ENCODE data around the gene CPED1. TPM values are rescaled to one million over a fixed set of nuclear protein-coding genes. Genes with fewer than 3 reads are reported as not detected.

The CPED1 gene
- polyA plus RNA-seq, 1 donor from 2014 or later, result not detected

- Histone ChIP-seq H3K36me3 (ENCODE audit: insufficient read depth, low read length) (no peaks in the 10 kb centered on the region), H4K20me1 (ENCODE audit: insufficient read depth) (no peaks in the 10 kb centered on the region), H2AFZ (ENCODE audit: low read depth, low read length) (no peak overlapping the region), H3K9me3 (ENCODE audit: low read length) (no peaks in the 10 kb centered on the region), H3K27me3 (ENCODE audit: insufficient read depth, low read depth, low read length) (no peaks in the 10 kb centered on the region), H3K4me2 (ENCODE audit: low read length) (no peak overlapping the region), H3K27ac (ENCODE audit: low read length) (no peak overlapping the region), H3F3A (ENCODE audit: insufficient read depth, low read length, poor library complexity, severe bottlenecking) (no peaks in the 10 kb centered on the region), H3K9me2 (ENCODE audit: insufficient read depth, low read length) (no peaks in the 10 kb centered on the region), H3K79me2 (replicated peaks; ENCODE audit: insufficient read depth, low read length) (no peaks in the 10 kb centered on the region), H3K4me3 (ENCODE audit: low read length) (no peak overlapping the region), H3K9ac (ENCODE audit: low read length) (no peak overlapping the region)
- no peak for TF ChIP-seq POLR2AphosphoS5 (IDR thresholded peaks at IDR 0.05)
- no peak for TF ChIP-seq RAD21 (conservative IDR thresholded peaks at IDR 0.05)
- no peak for TF ChIP-seq EP300 (conservative IDR thresholded peaks at IDR 0.05; ENCODE audit: poor library complexity, severe bottlenecking)
- no peak for TF ChIP-seq EZH2 (IDR thresholded peaks at IDR 0.05; ENCODE audit: borderline replicate concordance, insufficient read depth, low read length, poor library complexity, severe bottlenecking)
- TF ChIP-seq TAF1 (IDR thresholded peaks at IDR 0.05; ENCODE audit: low read depth), result no peak
- TF ChIP-seq REST (IDR thresholded peaks at IDR 0.05; ENCODE audit: borderline replicate concordance), result no peak
- TF ChIP-seq, protein P1, sequence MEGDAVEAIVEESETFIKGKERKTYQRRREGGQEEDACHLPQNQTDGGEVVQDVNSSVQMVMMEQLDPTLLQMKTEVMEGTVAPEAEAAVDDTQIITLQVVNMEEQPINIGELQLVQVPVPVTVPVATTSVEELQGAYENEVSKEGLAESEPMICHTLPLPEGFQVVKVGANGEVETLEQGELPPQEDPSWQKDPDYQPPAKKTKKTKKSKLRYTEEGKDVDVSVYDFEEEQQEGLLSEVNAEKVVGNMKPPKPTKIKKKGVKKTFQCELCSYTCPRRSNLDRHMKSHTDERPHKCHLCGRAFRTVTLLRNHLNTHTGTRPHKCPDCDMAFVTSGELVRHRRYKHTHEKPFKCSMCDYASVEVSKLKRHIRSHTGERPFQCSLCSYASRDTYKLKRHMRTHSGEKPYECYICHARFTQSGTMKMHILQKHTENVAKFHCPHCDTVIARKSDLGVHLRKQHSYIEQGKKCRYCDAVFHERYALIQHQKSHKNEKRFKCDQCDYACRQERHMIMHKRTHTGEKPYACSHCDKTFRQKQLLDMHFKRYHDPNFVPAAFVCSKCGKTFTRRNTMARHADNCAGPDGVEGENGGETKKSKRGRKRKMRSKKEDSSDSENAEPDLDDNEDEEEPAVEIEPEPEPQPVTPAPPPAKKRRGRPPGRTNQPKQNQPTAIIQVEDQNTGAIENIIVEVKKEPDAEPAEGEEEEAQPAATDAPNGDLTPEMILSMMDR (IDR thresholded peaks at IDR 0.05; ENCODE audit: poor library complexity, severe bottlenecking), result no peak
- TF ChIP-seq MXI1 (conservative IDR thresholded peaks at IDR 0.05; ENCODE audit: poor library complexity, severe bottlenecking), result no peak
- TF ChIP-seq SMC3 (conservative IDR thresholded peaks at IDR 0.05; ENCODE audit: poor library complexity), result no peak
These were observed 20.3 kb downstream of the CPED1 start for GRCh38 chr7:121008816-121009215.

GRCh38 chr7:121011401-121011800, 22.9 kb downstream of the CPED1 start:
- Histone ChIP-seq H4K20me1 (ENCODE audit: insufficient read depth) (no peaks in the 10 kb centered on the region), H3K9me2 (ENCODE audit: insufficient read depth, low read length) (no peaks in the 10 kb centered on the region), H3K79me2 (replicated peaks; ENCODE audit: insufficient read depth, low read length) (no peaks in the 10 kb centered on the region), H3F3A (ENCODE audit: insufficient read depth, low read length, poor library complexity, severe bottlenecking) (no peaks in the 10 kb centered on the region), H2AFZ (ENCODE audit: low read depth, low read length) (no peak overlapping the region), H3K9ac (ENCODE audit: low read length) (no peak overlapping the region), H3K36me3 (ENCODE audit: insufficient read depth, low read length) (no peaks in the 10 kb centered on the region), H3K27me3 (ENCODE audit: insufficient read depth, low read depth, low read length) (no peaks in the 10 kb centered on the region), H3K27ac (ENCODE audit: low read length) (no peak overlapping the region), H3K4me2 (ENCODE audit: low read length) (no peak overlapping the region), H3K9me3 (ENCODE audit: low read length) (no peaks in the 10 kb centered on the region), H3K4me3 (ENCODE audit: low read length) (no peak overlapping the region)
- TF ChIP-seq EP300 (conservative IDR thresholded peaks at IDR 0.05; ENCODE audit: poor library complexity, severe bottlenecking), result no peak
- TF ChIP-seq REST (IDR thresholded peaks at IDR 0.05; ENCODE audit: borderline replicate concordance), result no peak
- no peak for TF ChIP-seq TAF1 (IDR thresholded peaks at IDR 0.05; ENCODE audit: low read depth)
- no peak for TF ChIP-seq POLR2AphosphoS5 (IDR thresholded peaks at IDR 0.05)
- no peak for TF ChIP-seq EZH2 (IDR thresholded peaks at IDR 0.05; ENCODE audit: borderline replicate concordance, insufficient read depth, low read length, poor library complexity, severe bottlenecking)
- TF ChIP-seq, protein P1 (IDR thresholded peaks at IDR 0.05; ENCODE audit: poor library complexity, severe bottlenecking), result no peak
- no peak for TF ChIP-seq SMC3 (conservative IDR thresholded peaks at IDR 0.05; ENCODE audit: poor library complexity)
- TF ChIP-seq RAD21 (conservative IDR thresholded peaks at IDR 0.05), result no peak
- no peak for TF ChIP-seq MXI1 (conservative IDR thresholded peaks at IDR 0.05; ENCODE audit: poor library complexity, severe bottlenecking)
